GM21528 (cell line): ENCODE results near the gene RIMBP2.

Source experiments
- ATAC-seq: cut with Tn5 transposase; IDR thresholded peaks from one replicate; pipeline ENCODE4 v1.9.1; 2021; ENCODE audit warnings: mild to moderate bottlenecking, moderate library complexity; ENCODE audit not compliant: unreplicated experiment, low FRiP score

The RIMBP2 gene

GRCh38 chr12:130456375-130457199 is 259.5 kb downstream of the RIMBP2 start:
- ATAC-seq = no peak

GRCh38 chr12:130455161-130455560 is 260.9 kb downstream of the RIMBP2 start:
- no peak for ATAC-seq

DNA sequence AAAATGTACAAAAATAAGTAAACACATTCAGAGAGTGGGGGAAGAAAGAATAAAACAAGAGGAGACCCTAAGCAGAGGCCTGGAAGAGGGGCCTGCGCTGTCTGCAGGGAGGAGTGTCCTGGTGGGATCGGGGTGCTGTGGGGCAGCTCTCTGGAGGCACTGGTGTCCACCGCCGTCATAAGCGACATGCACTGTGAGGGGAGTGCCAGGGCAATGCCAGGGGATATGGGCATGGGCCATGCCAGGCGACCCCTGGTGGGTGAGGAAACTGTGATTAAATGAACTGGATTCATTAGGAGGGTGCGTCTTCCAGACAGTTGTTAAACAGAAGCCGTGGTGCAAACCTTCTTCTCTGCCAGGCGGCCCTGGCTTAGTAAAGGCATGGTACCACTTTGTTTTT is 261.8 kb downstream of the RIMBP2 start:
- no peak for ATAC-seq

DNA sequence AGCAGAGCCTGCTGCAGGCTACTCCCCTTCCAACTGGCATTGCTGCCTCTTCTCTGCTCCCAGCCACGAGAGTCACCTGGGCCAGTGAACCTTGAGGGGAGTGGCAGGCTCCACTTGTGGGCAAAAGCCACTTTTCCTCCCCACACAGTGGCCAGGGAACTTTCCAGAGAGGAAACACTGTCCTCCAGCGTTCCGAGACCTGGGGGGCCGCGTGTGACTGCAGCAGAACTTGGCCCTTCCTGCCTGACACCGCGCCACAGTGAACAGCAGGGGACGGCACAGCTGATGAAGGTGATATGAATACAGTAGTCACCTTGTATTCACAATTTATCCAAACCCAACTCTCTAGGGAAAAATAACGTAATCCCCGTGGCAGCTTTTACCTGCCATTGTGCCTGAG is 263.6 kb downstream of the RIMBP2 start:
- no peak for ATAC-seq

DNA sequence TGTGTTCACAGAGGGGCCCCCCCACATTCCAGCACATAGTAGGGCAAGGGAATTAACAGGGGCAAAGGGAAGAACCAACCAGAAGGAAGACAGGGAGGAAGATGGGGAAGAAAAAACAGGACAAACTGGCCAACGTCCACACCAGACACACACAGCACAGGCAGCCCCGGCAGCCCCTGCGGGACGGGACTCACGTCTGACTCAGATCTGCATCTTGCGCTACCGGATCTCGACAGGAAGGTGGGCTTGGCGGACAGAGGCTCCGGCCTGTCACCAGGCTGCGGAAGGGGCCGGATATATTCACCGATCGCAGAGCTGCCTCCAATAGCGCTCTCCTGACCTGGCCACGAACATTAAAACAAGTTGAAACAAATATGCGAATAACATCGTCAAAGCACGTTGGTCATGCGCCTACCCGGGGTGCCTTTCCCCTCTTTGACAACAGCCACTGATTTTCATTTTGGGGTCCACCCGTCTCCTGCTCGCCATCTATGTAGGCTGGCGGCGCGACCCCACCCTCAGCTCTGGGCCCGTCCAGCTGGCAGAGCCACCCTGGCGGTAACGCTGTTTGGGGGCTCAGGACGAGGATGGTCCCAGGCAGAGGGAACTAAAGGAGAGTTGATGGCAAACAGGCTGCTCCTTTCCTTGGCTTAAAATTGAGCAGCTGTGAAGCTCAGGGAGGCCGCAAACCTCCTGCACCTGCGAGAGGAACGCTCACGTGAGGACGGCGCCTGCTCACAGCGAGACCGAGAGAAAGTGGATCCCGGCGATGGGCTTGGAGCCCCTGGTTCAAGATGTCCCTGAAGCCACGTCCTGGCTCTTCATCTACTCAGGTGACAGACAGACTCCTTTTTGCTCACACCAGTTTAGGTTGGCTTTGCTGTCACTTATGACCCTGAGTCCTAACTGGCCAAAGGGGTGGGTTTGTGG is 264.8 kb downstream of the RIMBP2 start:
- ATAC-seq = no peak

DNA sequence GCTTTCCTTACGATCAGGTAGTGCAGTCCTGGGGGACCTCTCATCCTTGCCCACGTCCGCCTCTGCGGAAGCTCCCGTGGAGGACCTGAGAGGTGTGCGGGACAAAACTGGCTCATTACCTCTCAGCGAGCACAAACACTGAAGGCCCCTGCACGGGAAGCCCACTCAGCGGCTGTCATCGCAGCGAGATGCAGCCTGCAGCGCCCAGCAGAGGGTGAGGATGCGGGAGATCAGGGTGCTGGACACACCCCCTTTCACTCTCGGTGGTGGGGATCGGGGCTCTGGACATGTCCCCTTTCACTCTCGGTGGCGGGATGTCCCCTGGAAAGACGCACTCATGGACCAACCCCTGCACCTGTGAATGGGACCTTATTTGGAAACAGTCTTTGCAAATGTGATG is 266.8 kb downstream of the RIMBP2 start:
- no peak for ATAC-seq

DNA sequence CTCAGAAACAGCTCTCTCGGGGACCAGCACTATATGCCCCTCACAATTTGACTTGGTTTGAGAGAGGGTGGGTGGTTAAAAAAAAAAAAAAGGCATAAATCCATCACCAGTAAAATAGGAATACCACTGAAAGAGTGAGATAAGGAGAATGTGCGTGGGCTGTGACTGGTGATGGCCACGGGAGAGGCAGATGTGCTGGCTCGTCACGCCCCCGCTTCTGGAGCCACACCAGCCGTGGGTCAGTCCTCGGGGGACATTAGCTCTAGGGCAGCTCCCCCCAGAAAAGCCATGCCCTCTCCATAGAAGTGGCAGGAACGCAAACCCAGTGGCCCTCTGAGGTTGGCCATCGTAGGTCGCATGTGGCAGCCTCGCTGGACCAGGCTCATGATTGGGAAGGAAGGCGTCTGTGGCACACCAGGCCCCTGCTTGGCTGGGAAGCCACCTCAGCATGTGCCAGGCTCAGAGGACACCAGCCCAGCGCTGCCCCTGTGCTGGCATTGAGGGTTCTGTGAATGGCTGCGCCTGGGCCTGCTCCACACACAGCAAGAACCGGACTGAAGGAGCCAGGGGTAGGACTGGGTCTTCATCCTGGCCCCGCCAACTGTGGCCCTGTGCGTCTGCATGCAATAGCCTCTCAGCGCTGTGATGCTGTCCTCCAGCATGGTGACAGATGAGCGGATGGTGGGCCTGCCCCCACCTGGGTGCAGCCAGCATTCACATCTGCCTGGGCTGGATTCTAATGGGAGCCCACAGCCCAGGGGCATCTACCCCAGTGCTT is 267.9 kb downstream of the RIMBP2 start:
- ATAC-seq = no peak

DNA sequence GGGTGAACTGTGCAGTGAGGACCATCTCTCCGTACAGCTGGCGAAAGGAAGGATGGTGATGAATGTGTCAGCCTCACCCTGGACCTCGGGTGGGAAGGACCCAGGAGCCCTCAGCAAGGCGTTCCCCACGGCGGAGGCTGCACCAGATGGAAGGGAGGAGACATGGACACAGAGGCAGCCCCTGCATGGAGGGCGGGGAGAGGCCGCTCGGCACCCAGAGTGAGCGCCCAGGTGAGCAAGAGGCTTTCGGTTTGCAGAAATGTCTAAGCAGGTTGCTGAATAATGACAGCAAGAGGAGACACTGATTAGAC is 268.5 kb downstream of the RIMBP2 start:
- ATAC-seq = no peak

GRCh38 chr12:130446846-130447654 is 269.0 kb downstream of the RIMBP2 start:
- ATAC-seq = no peak

GRCh38 chr12:130444986-130445385 is 271.1 kb downstream of the RIMBP2 start:
- no peak for ATAC-seq

GRCh38 chr12:130444061-130444460 is 272.0 kb downstream of the RIMBP2 start:
- no peak for ATAC-seq

DNA sequence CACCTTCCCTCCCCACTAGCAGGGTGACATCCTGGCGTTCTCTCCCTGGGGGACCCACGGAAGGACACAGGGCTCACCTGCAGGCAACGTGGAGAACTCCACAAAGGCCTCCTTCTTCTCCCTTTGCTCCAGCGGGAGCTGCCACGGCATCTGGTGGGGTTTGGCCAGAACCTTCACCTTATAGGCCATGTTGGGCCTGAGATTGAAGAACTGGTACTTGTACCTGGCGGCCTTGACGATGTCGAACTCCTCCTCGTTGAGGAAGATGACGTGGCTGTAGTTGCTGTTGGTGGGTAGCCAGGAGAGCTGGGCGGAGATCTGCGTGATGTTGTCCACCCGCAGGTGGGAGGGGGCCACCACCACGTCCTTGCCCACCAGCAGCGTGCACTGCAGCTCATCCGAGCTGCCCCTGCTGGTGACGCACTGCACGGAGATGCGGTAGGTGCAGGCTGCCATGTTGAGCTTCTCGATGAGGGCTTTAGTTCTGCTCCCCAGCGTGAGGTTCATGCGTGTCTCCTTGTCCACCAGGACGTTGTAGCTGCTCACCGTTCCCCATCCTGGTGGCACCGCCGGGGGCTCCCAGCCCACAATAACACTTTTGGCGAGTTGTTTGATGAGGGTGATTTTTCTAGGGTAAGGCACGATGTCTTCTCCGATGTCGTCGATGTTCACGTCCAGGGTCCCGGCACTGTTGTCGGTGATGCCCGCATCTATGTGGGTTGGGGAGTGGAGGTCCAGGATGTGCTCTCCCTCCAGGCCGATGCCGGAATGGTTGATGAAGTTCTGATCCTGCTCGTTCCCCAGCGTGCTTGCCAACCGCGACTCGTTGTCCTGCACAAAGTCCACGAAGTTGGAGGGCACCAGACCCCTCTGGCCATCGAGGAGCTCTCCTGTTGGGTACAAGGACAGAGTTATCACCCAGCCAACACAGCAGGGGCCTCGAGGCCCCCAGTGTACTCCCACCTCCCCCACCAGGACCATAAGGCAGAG is 274.0 kb downstream of the RIMBP2 start:
- no peak for ATAC-seq

GRCh38 chr12:130440411-130441080 is 275.6 kb downstream of the RIMBP2 start:
- ATAC-seq = no peak

- no peak for ATAC-seq
Observed at GRCh38 chr12:130439250-130439649, 276.8 kb downstream of the RIMBP2 start.

DNA sequence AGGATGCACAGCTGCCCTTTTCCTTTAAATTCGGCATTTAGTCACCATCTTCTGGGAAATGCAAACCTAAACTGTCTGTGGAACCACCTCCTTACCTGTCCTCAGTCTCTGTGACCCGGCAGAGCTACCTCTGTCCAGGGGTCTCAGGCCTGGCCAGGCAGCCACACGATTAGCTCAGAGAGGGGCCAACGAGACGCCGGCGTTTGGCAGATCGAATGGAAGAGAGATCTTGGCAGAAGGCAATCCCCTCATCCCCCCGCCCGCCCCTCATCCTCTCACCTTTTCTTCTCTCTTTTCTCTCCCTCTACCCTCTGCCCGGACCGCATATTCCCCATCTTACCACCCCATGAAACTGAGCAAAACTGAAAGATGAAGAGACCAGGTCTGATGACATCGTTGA is 277.4 kb downstream of the RIMBP2 start:
- ATAC-seq = no peak

DNA sequence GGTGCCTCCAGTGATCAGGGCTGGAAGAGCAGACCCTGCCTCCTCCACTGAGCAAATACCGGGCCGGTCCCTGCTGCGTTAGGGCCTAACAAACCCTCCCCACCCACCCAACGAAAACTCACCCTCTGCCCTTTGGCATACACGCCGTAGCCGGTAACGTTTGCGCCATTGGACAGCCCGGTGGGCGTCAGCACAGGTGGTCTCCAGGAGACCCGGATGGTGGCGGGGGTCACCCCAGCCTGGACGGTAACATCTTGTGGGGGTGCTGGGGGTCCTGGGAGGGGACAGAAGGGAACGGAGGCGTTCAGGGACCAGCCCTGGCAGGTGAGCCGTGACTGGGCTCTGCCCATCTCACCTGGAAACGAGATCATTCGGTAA is 277.9 kb downstream of the RIMBP2 start:
- ATAC-seq = no peak

DNA sequence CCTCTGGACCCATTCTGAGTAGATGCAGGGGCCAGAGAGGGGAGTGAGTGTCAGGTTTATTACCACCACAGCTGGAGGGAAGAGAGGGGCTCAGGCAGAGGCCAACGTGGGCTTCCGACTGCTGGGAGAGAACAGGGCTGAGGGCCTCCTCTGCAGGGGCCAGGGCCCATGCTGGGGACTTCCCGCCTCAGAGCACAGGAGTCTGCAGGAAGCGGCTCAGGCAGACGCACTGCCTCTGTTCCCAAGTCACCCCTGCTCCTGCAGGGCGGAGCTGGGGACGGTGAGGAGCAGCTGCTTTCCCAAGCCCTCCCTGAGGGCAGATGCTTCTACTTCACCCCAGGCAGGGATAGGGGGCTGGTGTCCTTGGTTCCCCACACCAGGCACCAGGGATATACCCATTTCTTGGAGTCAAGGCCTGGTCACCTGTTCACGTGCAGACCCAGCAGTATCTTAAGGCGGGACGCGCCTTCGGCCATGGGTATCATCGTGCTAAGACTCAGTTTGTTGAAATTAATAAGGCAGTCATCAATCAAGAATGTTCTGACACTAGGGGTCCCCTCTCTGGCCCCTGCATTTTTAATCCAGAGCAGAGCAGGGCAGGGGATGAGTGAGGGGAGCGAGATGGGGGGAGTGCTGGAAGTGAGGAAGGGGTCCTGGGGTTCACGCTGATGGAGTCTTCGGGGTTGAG is 278.4 kb downstream of the RIMBP2 start:
- ATAC-seq = no peak
